ENCODE results near the gene HSDL2.
"Not testable (repeated sequence)": the region's sequence is repeated elsewhere in the genome, so short reads cannot be mapped to it uniquely, and the experiment has no call there.

Gene HSDL2

GRCh38 chr9:112380102-112380824 is at the start of gene HSDL2:
Gene HSDL2, plus strand, starts transcription at chr9:112380108. Its CDS starts 56 bp downstream, at chr9:112380164.
- peak; percentile 58 for DNase-seq

- no peak for DNase-seq
These were observed 48.3 kb upstream of the HSDL2 start for GRCh38 chr9:112331674-112331952.

DNA sequence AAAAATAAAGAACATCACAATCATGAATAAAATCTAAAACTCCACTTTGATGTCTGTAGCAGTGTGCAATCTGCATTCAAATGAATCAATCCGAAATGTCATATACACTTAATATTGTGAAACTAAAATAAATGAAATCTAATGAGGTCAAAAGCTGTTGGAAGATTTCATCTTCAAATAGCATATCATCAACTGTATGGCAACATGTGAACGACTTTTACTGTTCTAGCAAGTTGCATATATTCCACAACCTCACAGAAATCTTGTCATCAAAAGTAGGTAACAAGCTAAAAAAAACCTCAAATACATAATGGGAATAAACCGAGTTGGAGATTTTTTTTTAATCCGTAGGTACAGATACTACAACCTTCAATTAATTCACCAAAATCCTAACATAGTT is 47.7 kb upstream of the HSDL2 start:
- DNase-seq = no peak

- no peak for DNase-seq
These were observed 47.3 kb upstream of the HSDL2 start for GRCh38 chr9:112332674-112332976.

GRCh38 chr9:112332977-112333638 is 46.8 kb upstream of the HSDL2 start, which contains the start of gene PTBP3:
Gene PTBP3, minus strand, starts transcription at chr9:112333619. Its CDS starts 35,754 bp downstream, at chr9:112297865.
- peak; percentile 50 for DNase-seq

GRCh38 chr9:112333639-112334431 is 46.1 kb upstream of the HSDL2 start:
- peak; percentile 92 for DNase-seq

GRCh38 chr9:112334432-112334841 is 45.5 kb upstream of the HSDL2 start:
- no peak for DNase-seq

- DNase-seq = no peak
These were observed 42.4 kb upstream of the HSDL2 start for GRCh38 chr9:112337547-112337946.

DNA sequence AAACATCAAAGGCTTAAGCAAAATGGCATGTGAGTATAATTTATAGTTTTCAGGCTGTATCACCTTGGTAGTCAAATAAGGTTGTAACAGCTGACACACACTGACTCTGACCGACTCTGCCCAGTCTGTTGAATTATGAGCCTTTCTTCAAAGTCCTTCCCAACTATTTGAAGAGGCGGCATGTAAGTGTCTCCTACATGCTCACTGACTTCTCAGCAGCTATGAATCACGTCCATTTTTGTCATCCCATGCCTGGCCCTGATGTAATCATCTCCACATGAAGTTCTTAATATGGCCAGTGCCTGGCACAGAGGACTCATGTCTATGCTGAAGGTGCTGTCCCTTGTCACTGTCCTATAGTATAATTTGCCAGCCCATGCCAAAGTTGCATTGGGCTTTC is 41.3 kb upstream of the HSDL2 start:
- DNase-seq = no peak

GRCh38 chr9:112339886-112340285 is 40.0 kb upstream of the HSDL2 start:
- no peak for DNase-seq

DNA sequence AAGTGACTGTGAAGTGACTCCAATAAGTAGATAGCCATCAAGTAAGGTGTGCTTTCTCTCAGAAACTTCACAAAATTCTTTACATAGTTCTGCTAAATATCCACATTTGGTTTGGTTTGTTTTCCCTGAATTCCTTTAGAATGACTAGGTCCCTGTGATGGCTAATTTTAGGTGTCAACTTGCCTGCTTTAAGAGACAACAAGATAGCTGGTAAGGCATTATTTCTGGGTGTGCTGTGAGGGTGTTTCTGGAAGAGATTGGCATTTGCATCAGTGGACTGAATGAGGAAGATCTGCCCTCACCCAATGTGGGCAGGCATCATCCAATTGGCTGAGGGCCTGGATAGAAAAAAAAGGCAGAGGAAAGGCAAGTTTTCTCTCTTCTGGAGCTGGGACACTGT is 38.2 kb upstream of the HSDL2 start:
- DNase-seq = no peak

- peak; percentile 39 for DNase-seq
These were observed 31.5 kb upstream of the HSDL2 start for GRCh38 chr9:112348257-112349007.

DNA sequence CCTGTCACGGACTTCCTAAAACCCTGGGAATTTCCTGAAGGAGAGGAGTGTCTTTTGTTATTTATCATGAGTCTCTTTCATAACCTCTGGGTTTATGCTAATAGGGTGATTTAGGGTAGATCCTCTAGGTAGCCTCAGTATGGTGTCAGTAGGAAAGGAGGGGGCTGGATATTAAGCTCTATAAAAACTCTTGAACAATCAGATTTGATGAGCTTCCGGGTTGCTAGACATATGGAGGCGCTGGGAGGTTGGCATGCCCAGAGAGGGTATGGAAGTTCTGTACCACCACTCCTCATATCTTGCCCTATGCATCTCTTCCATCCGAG is 30.9 kb upstream of the HSDL2 start:
- no peak for DNase-seq

DNA sequence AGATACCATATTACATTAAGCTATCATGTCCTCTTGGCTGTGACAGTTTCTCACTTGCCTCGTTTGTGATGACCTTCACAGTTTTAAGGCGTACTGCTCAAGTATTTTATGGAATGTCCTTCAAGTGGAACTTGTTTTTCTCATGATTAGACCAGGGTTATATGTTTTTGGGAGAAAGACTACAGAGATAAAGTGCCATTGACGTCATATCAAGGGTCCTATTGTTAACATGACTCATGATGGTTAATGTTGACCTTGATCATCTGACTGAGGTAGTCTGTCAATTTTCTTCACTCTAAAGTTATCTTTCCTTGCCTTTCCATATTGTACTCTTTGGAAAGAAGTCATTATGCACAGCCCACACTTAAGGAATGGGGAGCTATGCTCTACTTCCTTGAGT is 28.7 kb upstream of the HSDL2 start:
- DNase-seq = no peak

- no peak for DNase-seq
These were observed 27.7 kb upstream of the HSDL2 start for GRCh38 chr9:112352209-112352608.

DNA sequence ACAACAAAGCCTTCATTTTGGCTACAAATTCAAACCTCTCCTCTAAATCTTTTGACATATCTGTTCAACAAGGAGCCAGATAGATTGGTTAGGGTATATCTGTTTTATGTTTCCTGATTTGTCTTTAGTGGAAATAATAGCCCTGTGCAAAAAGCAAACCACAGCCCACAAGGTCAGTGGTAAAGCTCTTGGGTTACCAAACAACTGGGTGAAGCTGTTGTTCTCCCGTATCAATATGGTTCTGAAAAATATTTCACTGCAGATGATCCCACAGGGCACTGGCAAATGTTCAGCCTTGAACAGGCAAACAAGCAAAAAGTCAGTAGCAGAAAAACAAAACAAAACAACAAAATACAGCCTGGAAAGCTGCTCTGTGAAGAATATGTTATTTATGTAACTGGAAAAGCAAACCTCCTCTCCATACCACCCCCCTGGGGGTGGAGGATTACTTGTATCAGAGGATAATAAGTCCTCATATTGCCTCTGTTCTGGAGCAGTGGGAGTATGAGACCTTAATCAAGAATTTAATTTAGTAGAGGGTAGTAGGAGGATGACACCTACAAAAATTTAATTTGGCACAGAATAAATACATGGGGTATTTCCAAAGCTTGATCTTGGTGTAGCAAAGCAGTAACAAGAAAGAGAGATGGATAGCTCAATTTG is 25.7 kb upstream of the HSDL2 start:
- DNase-seq = no peak

DNA sequence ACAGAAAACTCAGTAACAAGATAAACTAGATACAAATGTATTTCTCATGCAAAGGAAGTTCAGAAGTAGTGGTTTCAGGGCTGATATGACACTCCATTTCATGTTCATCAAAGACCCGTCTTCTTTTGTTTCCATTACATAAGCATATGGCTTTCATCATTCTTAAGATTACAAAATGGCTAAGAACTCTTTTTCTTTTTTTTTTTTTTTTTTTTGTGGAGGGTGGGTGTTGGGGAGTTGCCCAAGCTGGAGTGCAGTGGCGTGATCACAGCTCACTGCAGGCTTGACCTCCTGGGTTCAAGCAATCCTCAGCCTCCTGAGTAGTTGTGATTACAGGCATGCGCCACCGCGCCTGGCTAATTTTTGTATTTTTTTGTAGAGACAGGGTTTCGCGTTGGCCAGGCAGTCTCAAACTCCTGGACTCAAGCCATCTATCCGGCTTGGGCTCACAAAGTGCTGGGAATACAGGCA is 24.4 kb upstream of the HSDL2 start:
- no peak for DNase-seq

DNA sequence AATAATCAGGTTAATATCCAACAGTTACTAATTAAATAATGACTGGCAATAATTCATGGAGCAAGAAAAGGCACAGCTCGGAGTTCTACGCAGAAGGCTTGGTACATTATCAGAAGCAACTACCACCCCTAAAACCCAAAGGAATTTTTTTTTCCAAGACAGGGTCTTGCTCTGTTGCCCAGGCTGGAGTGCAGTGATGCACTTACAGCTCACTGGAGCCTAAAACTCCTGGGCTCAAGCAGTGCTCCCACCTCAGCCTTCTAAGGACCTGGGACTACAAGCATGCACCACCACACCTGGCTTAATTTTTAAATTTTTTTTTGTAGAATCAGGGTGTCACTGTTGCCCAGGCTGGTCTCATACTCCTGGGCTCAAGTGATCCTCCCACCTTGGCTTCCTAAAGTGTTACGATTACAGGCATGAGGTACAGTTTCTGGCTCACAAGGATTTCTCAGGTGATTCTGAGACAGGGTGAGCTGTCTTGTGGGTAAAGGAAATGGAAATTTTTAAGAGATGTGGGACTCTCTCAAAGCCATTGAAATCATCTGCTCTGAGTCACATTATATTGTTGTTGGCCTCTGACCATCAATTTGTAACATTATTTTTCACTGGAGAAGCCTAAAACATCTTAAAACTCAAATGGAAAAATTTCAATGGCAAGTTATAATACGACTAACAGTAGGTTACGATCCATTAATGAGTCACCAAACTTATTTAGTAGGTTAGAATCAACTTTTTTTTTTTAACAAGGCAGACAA is 19.7 kb upstream of the HSDL2 start:
- DNase-seq = no peak

DNA sequence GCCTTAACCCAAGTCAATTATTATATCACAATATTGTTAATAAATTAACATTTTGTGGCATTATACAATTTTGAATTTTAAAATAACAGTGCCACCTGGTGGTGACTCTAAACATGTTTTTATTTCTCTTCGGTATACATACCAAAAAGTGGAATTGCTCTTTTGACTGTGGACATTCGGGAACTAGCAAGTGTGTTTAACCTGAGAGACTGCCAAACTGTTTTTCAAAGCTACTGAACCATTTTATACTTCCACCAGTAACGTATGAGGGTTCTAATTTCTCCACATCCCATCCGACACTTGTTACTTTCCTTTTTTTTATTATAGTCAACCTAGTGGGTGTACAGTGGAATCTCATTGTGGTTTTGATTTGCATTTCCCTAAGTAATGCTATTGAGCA is 18.3 kb upstream of the HSDL2 start:
- DNase-seq = no peak

- DNase-seq = no peak
These were observed 15.1 kb upstream of the HSDL2 start for GRCh38 chr9:112364761-112365160.

DNA sequence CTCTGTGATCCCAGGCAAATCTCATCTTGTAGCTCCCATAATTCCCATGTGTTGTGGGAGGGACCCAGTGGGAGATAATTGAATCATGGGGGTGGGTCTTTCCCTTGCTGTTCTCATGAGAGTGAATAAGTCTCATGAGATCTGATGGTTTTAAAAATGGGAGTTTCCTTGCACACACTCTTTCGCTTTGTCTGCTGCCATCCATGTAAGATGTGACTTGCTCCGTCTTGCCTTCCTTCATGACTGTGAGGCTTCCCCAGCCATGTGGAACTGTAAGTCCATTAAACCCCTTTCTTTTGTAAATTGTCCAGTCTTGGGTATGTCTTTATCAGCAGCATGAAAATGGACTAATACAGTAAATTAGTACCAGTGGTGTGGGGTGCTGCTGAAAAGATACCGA is 14.7 kb upstream of the HSDL2 start:
- DNase-seq = not testable (repeated sequence)

DNA sequence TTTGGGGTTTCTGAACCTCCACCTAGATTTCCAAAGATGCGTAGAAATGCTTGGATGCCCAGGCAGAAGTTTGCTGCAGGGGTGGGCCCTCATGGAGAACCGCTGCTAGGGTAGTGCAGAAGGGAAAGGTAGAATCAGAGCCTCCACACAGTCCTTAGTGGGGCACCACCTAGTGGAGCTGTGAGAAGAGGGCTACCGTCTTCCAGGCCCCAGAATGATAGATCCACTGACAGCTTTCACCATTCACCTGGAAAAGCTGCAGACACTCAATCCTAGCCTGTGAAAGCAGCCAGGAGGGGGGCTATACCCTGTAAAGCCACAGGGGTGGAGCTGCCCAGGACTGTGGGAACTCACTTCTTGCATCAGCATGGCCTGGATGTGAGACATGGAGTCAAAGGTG is 13.3 kb upstream of the HSDL2 start:
- no peak for DNase-seq

All from T1000 (cell line).